K562 (cell line): ENCODE measurements around the gene ABCF3. TPM values are rescaled to one million over a fixed set of nuclear protein-coding genes. Genes with fewer than 3 reads are reported as not detected.
A peak's percentile ranks its signal among the peaks of the same experiment; 100 is the strongest.

Source experiments
- ATF1 ChIP-seq, 2 experiments: fragments of 450-650 bp in 1 of 2; IDR thresholded peaks; 2 replicates each; pipeline ENCODE4 v1.6.1; 2016; ENCODE audit warnings: missing compliant biosample characterization in 1 of 2, missing genetic modification characterization in 1 of 2
- CBX5 ChIP-seq: IDR thresholded peaks from 2 replicates; pipeline ENCODE4 v1.6.1; 2014; ENCODE audit warnings: low read depth, borderline replicate concordance
- ETV1 ChIP-seq: fragments of 450-650 bp; conservative IDR thresholded peaks from 2 replicates; pipeline ENCODE4 v1.6.1; 2016; ENCODE audit warnings: missing genetic modification characterization, control low read depth, low read depth, missing compliant biosample characterization
- EWSR1 ChIP-seq: fragments of 450-650 bp; IDR thresholded peaks from 2 replicates; pipeline ENCODE4 v1.6.1; 2018; ENCODE audit warnings: borderline replicate concordance, mild to moderate bottlenecking, low read depth, moderate library complexity; ENCODE audit not compliant: partially characterized antibody
- GATAD2A ChIP-seq: fragments of 450-650 bp; IDR thresholded peaks from 2 replicates; pipeline ENCODE4 v1.6.1; 2017
- HCFC1 ChIP-seq: IDR thresholded peaks from 2 replicates; pipeline ENCODE4 v1.6.1; 2012; ENCODE audit warnings: low read depth, low read length, improper control_type of control experiment
- HDAC1 ChIP-seq, 2 experiments: fragments of 450-650 bp; IDR thresholded peaks; 2 replicates each; pipeline ENCODE4 v1.6.1; 2016 to 2017; ENCODE audit warnings: inconsistent platforms in 1 of 2, mild to moderate bottlenecking in 1 of 2, moderate library complexity in 1 of 2
- JUND ChIP-seq, 2 experiments: IDR thresholded peaks; 2 replicates in 1 of 2; 3 replicates in 1 of 2; pipeline ENCODE4 v1.6.1; 2011; ENCODE audit warnings: borderline replicate concordance in 2 of 2, low read depth in 2 of 2, low read length in 2 of 2, improper control_type of control experiment in 1 of 2, missing biosample characterization in 1 of 2, missing genetic modification characterization in 1 of 2, missing genetic modification reagents in 1 of 2
- MAFF ChIP-seq: IDR thresholded peaks from 2 replicates; pipeline ENCODE4 v1.6.1; 2012; ENCODE audit warnings: low read length, improper control_type of control experiment
- NFRKB ChIP-seq: fragments of 450-650 bp; IDR thresholded peaks from 2 replicates; pipeline ENCODE4 v1.6.1; 2016; ENCODE audit warnings: low read depth
- SOX6 ChIP-seq: fragments of 450-650 bp; IDR thresholded peaks from 2 replicates; pipeline ENCODE4 v1.6.1; 2014; ENCODE audit warnings: mild to moderate bottlenecking
- U2AF1 ChIP-seq: fragments of 200-400 bp; formaldehyde crosslinking; optimal IDR thresholded peaks from 2 replicates; pipeline ENCODE3; 2017; ENCODE audit warnings: mild to moderate bottlenecking, low read depth, low read length, moderate library complexity
- ZNF75A ChIP-seq: fragments of 450-650 bp; formaldehyde crosslinking; IDR thresholded peaks from 2 replicates; pipeline ENCODE4 v1.4.0; 2020; ENCODE audit warnings: mild to moderate bottlenecking
- polyA plus RNA-seq, 8 experiments: library from polyadenylated mRNA; depleted of rRNA in 4 of 8; stranded (reverse) in 5 of 8; unstranded in 3 of 8; fragments of >200 nt; fragmentation: Nextera tagmentation in 2 of 8; fragmentation: Illumina TruSeq in 1 of 8; extraction: Ambion mirVana in 2 of 8; extraction: Trizol in 1 of 8; gene quantifications; 2 replicates each; pipeline versions ENCODE4 v1.2.1 to v1.2.3, GENCODE V29; 2011 to 2014; ENCODE audit warnings: inconsistent platforms in 1 of 8, missing spikeins in 1 of 8
- total RNA-seq, 7 experiments: library from RNA; depleted of rRNA in 6 of 7; stranded (reverse); fragments of >200 nt in 6 of 7; fragmentation: Illumina TruSeq in 2 of 7; extraction: Trizol in 2 of 7; gene quantifications; 2 replicates each; pipeline versions ENCODE4 v1.2.1 to v1.2.3, GENCODE V29; 2011 to 2021; ENCODE audit warnings: low replicate concordance in 1 of 7
- TF ChIP-seq, protein P1 (sequence below): fragments of 450-650 bp; IDR thresholded peaks from 2 replicates; pipeline ENCODE4 v1.6.1; 2018; ENCODE audit not compliant: partially characterized antibody
- TF ChIP-seq, protein P2 (sequence below): fragments of 200-800 bp; sonication (Bioruptor generic); IDR thresholded peaks from 2 replicates; pipeline ENCODE4 v1.6.1; 2017; ENCODE audit warnings: missing genetic modification characterization, missing compliant biosample characterization
- TF ChIP-seq, protein P3 (sequence below): fragments of 200-800 bp; sonication (Bioruptor generic); IDR thresholded peaks from 2 replicates; pipeline ENCODE4 v1.6.1; 2016; ENCODE audit warnings: missing genetic modification characterization, missing compliant biosample characterization

ABCF3 gene
- total and polyA plus RNA-seq, 9 of the 15 experiments (the other 6 are each of a cell fraction or from before 2014, with no cell fraction given), result 6.7 to 77.9 (median 45.1) TPM

DNA sequence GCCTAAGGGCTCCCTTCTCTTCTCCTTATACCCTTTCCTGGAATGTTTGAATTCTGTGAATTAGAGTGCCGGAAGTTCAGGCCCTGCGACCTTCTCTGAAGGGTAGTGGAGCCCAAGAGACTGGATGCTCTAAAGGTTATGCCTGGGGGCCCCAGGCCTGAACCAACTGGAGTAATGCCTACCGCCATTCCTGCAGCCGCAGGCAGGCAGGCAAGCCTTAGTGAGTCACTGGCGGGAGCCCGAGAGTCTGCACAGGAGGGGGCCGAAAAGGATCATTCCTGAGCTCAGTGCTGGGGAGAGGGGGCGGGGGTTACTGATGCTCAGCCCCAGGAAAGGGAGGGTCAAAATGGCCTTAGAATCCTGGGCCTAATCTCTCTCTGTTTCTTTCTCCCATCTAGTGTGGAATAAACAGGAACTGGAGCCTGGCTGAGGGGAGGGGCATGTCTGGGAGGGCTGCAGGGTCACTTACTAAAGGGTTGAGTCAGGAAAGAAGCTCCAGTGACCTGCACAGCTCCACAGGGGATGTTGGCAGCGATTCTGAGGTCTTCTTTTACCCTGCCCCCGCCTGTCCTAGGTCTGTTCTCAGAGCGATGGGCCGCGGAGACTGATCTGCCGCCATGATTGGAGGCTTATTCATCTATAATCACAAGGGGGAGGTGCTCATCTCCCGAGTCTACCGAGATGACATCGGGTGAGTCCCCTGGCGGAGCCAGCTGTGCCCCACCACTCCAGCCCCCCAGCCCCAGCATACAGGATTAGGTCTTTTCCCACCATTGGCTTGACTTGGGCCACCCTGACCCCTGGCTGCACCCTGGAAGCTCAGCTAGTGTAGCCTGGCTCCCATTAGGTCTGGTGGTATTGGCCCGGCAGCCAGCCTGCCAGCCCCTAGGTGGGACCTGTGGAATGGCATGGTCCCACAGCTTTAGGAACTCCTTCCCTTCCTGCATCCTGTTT is 9.3 kb upstream of the ABCF3 start (continued):
- TF ChIP-seq, protein P1, sequence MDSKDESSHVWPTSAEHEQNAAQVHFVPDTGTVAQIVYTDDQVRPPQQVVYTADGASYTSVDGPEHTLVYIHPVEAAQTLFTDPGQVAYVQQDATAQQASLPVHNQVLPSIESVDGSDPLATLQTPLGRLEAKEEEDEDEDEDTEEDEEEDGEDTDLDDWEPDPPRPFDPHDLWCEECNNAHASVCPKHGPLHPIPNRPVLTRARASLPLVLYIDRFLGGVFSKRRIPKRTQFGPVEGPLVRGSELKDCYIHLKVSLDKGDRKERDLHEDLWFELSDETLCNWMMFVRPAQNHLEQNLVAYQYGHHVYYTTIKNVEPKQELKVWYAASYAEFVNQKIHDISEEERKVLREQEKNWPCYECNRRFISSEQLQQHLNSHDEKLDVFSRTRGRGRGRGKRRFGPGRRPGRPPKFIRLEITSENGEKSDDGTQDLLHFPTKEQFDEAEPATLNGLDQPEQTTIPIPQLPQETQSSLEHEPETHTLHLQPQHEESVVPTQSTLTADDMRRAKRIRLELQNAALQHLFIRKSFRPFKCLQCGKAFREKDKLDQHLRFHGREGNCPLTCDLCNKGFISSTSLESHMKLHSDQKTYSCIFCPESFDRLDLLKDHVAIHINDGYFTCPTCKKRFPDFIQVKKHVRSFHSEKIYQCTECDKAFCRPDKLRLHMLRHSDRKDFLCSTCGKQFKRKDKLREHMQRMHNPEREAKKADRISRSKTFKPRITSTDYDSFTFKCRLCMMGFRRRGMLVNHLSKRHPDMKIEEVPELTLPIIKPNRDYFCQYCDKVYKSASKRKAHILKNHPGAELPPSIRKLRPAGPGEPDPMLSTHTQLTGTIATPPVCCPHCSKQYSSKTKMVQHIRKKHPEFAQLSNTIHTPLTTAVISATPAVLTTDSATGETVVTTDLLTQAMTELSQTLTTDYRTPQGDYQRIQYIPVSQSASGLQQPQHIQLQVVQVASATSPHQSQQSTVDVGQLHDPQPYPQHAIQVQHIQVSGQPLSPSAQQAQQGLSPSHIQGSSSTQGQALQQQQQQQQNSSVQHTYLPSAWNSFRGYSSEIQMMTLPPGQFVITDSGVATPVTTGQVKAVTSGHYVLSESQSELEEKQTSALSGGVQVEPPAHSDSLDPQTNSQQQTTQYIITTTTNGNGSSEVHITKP, result peak; percentile 76
- TF ChIP-seq NFRKB, result peak; percentile 71; the same call in 1 of the 2 replicates
- TF ChIP-seq U2AF1, result no peak
- TF ChIP-seq EWSR1, result no peak
- TF ChIP-seq ETV1 (tag), result peak; percentile 27; the same call in 1 of the 2 replicates
- TF ChIP-seq, protein P2, sequence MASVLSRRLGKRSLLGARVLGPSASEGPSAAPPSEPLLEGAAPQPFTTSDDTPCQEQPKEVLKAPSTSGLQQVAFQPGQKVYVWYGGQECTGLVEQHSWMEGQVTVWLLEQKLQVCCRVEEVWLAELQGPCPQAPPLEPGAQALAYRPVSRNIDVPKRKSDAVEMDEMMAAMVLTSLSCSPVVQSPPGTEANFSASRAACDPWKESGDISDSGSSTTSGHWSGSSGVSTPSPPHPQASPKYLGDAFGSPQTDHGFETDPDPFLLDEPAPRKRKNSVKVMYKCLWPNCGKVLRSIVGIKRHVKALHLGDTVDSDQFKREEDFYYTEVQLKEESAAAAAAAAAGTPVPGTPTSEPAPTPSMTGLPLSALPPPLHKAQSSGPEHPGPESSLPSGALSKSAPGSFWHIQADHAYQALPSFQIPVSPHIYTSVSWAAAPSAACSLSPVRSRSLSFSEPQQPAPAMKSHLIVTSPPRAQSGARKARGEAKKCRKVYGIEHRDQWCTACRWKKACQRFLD (CRISPR knock-in tag), result no peak
- peak in 1 of 2 experiments; percentile 20; a peak in 1 of 4 replicates for TF ChIP-seq HDAC1 (IDR thresholded peaks at IDR 0.05)
- peak; percentile 81 for TF ChIP-seq JUND (IDR thresholded peaks at IDR 0.05; ENCODE audit: borderline replicate concordance, low read depth, low read length)
- peak; percentile 51; the same call in 1 of the 3 replicates for TF ChIP-seq JUND (tag; IDR thresholded peaks at IDR 0.05; ENCODE audit: borderline replicate concordance, low read depth, low read length)
- 0 out of 2 replicates have a peak, but pooled peaks have one; percentile 16 for TF ChIP-seq SOX6
- no peak for TF ChIP-seq ZNF75A
- no peak for TF ChIP-seq CBX5
- TF ChIP-seq HCFC1, result peak; percentile 38
- no peak for TF ChIP-seq ATF1 (CRISPR knock-in tag; IDR thresholded peaks at IDR 0.05)
- peak; percentile 25; the same call in 1 of the 2 replicates for TF ChIP-seq ATF1 (tag; IDR thresholded peaks at IDR 0.05)
- TF ChIP-seq, protein P3, sequence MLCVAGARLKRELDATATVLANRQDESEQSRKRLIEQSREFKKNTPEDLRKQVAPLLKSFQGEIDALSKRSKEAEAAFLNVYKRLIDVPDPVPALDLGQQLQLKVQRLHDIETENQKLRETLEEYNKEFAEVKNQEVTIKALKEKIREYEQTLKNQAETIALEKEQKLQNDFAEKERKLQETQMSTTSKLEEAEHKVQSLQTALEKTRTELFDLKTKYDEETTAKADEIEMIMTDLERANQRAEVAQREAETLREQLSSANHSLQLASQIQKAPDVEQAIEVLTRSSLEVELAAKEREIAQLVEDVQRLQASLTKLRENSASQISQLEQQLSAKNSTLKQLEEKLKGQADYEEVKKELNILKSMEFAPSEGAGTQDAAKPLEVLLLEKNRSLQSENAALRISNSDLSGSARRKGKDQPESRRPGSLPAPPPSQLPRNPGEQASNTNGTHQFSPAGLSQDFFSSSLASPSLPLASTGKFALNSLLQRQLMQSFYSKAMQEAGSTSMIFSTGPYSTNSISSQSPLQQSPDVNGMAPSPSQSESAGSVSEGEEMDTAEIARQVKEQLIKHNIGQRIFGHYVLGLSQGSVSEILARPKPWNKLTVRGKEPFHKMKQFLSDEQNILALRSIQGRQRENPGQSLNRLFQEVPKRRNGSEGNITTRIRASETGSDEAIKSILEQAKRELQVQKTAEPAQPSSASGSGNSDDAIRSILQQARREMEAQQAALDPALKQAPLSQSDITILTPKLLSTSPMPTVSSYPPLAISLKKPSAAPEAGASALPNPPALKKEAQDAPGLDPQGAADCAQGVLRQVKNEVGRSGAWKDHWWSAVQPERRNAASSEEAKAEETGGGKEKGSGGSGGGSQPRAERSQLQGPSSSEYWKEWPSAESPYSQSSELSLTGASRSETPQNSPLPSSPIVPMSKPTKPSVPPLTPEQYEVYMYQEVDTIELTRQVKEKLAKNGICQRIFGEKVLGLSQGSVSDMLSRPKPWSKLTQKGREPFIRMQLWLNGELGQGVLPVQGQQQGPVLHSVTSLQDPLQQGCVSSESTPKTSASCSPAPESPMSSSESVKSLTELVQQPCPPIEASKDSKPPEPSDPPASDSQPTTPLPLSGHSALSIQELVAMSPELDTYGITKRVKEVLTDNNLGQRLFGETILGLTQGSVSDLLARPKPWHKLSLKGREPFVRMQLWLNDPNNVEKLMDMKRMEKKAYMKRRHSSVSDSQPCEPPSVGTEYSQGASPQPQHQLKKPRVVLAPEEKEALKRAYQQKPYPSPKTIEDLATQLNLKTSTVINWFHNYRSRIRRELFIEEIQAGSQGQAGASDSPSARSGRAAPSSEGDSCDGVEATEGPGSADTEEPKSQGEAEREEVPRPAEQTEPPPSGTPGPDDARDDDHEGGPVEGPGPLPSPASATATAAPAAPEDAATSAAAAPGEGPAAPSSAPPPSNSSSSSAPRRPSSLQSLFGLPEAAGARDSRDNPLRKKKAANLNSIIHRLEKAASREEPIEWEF, result no peak
- TF ChIP-seq MAFF, result no peak
- 0 out of 2 replicates have a peak, but pooled peaks have one; percentile 16 for TF ChIP-seq GATAD2A
